Stomach smooth muscle (tissue), 2 donors: ENCODE data around the gene GPANK1.

Experiments
- H3K27ac ChIP-seq: one replicate; pipeline ENCODE4 v1.7.0; 2013; ENCODE audit warnings: mild to moderate bottlenecking, low read length, inconsistent platforms
- H3K27me3 ChIP-seq, 2 donors: one replicate each; pipeline ENCODE4 v1.7.0; 2013; ENCODE audit warnings: low read length in 2 of 2; ENCODE audit not compliant: insufficient read depth in 2 of 2, control insufficient read depth in 1 of 2
- H3K36me3 ChIP-seq, 2 donors: one replicate each; pipeline ENCODE4 v1.7.0; 2013; ENCODE audit warnings: low read length in 2 of 2; ENCODE audit not compliant: control insufficient read depth in 2 of 2, insufficient read depth in 2 of 2
- H3K4me1 ChIP-seq: one replicate; pipeline ENCODE4 v1.7.0; 2013; ENCODE audit warnings: low read length; ENCODE audit not compliant: control insufficient read depth, insufficient read depth
- H3K4me3 ChIP-seq, 2 donors: one replicate each; pipeline ENCODE4 v1.7.0; 2013; ENCODE audit warnings: low read length in 2 of 2
- H3K9ac ChIP-seq, 2 donors: one replicate each; pipeline ENCODE4 v1.7.0; 2013; ENCODE audit warnings: low read length in 2 of 2, mild to moderate bottlenecking in 1 of 2
- H3K9me3 ChIP-seq, 2 donors: one replicate each; pipeline ENCODE4 v1.7.0; 2013; ENCODE audit warnings: low read length in 2 of 2; ENCODE audit not compliant: control insufficient read depth in 2 of 2
- donor health status: healthy.
- donor health status: Pancreatic carcinoma.

GPANK1 gene

DNA sequence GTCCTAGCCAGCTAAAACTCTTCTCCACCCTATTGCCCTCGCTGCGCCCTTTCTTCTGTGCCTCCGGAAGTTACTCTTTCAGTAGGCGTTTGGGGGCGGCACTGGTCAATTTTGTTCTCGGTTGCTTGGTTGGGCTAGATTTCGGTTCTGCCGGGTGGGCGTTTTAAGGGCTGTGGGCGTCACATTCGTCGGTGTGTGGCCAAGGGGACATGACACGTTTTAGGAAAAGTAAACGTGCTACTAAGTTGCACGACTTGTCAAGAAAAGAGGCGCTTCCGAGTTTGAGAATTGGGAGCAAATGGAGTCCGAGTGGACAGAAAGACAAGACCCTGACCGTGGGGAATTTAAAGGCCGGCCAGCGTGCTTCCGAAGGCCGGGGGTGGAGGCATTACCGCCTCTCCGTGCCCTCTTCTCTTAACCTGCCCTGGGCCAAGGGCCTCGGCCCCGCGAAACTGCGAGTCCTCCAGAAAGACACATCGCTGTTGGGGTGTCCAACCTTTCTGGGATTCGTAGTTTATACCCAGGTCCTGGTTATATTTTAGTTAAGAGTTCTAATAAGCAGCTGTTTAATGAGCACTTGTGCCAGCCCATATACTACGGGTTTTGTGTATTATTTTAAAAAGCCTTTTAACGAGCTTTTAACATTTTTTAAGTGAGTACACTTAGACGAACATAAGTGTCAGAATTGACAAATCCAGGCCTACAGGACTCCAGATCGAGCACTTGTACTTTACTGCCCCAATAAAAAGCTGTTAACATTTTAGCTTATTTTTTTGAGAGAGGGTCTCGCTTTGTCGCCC lies 11.7 kb downstream of the GPANK1 start:
- peak overlapping the region; percentile 98 for H3K27ac ChIP-seq
- peak overlapping the region; percentile 84 to 99 for H3K9ac ChIP-seq
- H3K9me3 ChIP-seq = no peaks in the 10 kb centered on the region
- H3K27me3 ChIP-seq = no peaks in the 10 kb centered on the region
- peaks cover 25% of the 10 kb centered on the region for H3K4me1 ChIP-seq
- H3K4me3 ChIP-seq = peak overlapping the region; percentile 78 to 96
- H3K36me3 ChIP-seq = peaks cover 16 to 28% of the 10 kb centered on the region in 2 donors

DNA sequence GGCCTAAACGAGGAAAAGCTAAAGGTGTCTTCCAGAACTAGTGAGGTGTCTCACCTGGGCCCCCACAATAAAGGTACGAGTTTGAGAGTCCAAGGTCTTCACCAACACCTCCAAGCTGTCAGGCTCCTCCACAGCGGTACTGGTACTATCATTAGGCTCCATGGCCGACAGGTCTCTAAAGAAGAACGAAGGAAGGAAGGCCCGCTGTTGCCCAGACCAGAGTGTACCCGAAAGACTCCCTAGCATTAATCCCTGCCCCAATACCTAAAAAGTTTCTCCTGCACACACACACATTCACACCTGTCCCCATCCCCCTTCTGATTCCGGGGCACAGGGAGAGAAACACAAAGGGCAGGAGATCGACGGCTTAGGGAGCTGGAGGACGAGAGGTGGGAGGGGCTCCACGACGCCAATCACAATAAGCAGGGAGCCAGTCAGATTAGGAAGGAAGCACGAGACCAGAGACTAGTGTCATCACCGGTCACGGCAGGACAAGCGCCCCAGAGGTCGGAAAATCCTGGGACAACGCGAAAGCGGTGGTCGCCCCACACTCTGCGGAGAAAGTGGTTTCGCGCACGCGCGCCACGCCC lies 13.1 kb downstream of the GPANK1 start:
- peak overlapping the region; percentile 78 to 96 for H3K4me3 ChIP-seq
- H3K36me3 ChIP-seq = peaks cover 26 to 30% of the 10 kb centered on the region in 2 donors
- H3K4me1 ChIP-seq = peaks cover 20% of the 10 kb centered on the region
- no peaks in the 10 kb centered on the region for H3K9me3 ChIP-seq
- no peaks in the 10 kb centered on the region for H3K27me3 ChIP-seq
- peak overlapping the region; percentile 98 for H3K27ac ChIP-seq
- peak overlapping the region; percentile 84 to 99 for H3K9ac ChIP-seq

GRCh38 chr6:31645325-31645724 lies 19.5 kb downstream of the GPANK1 start:
- no peak overlapping the region for H3K4me3 ChIP-seq
- H3K9ac ChIP-seq = no peak overlapping the region
- H3K9me3 ChIP-seq = no peaks in the 10 kb centered on the region
- H3K27me3 ChIP-seq = no peaks in the 10 kb centered on the region
- H3K36me3 ChIP-seq = peaks cover 77 to 81% of the 10 kb centered on the region in 2 donors
- H3K27ac ChIP-seq = no peak overlapping the region
- peaks cover 3% of the 10 kb centered on the region for H3K4me1 ChIP-seq

- no peak overlapping the region for H3K4me3 ChIP-seq
- H3K9ac ChIP-seq = no peak overlapping the region
- peaks cover 78 to 84% of the 10 kb centered on the region in 2 donors for H3K36me3 ChIP-seq
- H3K9me3 ChIP-seq = no peaks in the 10 kb centered on the region
- H3K4me1 ChIP-seq = no peaks in the 10 kb centered on the region
- no peak overlapping the region for H3K27ac ChIP-seq
- no peaks in the 10 kb centered on the region for H3K27me3 ChIP-seq
Measured at GRCh38 chr6:31643818-31644454, 20.9 kb downstream of the GPANK1 start.

GRCh38 chr6:31642798-31643570 lies 21.8 kb downstream of the GPANK1 start:
- Histone ChIP-seq H3K27me3 (no peaks in the 10 kb centered on the region), H3K27ac (no peak overlapping the region), H3K9ac (no peak overlapping the region), H3K36me3 (peaks cover 71 to 76% of the 10 kb centered on the region in 2 donors), H3K4me3 (no peak overlapping the region), H3K9me3 (no peaks in the 10 kb centered on the region), H3K4me1 (no peaks in the 10 kb centered on the region)

DNA sequence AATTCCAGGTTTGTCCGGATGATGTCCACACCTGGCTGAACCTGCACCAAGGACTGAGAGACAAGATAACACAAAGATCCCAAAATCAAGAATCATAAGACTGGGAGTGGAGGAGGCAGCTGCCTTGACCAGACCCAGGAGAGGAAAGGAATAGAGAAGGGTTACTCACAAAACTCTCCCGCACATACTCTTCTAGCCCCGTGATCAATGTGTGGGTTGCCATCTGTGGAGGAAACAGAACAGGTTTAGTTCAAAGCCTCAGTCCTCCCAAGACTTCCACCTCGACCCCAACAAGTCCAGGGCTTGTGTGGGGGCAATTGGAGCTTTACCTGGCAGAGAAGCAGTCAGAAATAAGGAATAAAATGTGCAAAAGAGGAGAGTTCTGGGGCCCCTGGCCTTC lies 23.4 kb downstream of the GPANK1 start:
- no peak overlapping the region for H3K9ac ChIP-seq
- no peaks in the 10 kb centered on the region for H3K9me3 ChIP-seq
- no peak overlapping the region for H3K4me3 ChIP-seq
- H3K27ac ChIP-seq = no peak overlapping the region
- no peaks in the 10 kb centered on the region for H3K4me1 ChIP-seq
- peaks cover 74 to 78% of the 10 kb centered on the region in 2 donors for H3K36me3 ChIP-seq
- no peaks in the 10 kb centered on the region for H3K27me3 ChIP-seq

- Histone ChIP-seq H3K4me3 (no peak overlapping the region), H3K27ac (no peak overlapping the region), H3K9ac (no peak overlapping the region), H3K36me3 (peaks cover 74 to 78% of the 10 kb centered on the region in 2 donors), H3K9me3 (no peaks in the 10 kb centered on the region), H3K27me3 (no peaks in the 10 kb centered on the region), H3K4me1 (no peaks in the 10 kb centered on the region)
Measured at GRCh38 chr6:31640612-31641011, 24.2 kb downstream of the GPANK1 start.

DNA sequence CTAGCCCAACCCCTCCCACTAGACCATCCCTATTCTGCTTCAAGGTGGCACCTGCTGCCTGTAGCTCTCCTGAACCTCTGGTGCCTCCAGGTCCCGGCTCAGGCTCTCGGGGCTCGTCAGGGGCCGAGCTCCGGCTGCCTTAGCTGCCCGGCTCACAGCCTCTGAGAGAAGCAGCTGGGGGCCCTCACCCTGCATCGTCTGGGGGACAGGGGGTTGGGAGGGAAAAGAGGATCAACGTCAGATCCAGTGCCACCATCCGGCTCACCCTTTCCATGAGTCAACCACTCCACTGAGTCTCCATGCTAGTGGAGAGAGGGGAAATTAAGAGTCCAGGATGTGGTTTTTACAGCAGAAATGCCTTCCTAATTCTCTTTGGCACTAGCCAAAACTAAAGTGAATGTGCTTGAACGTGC lies 25.3 kb downstream of the GPANK1 start:
- H3K27ac ChIP-seq = no peak overlapping the region
- peaks cover 74 to 78% of the 10 kb centered on the region in 2 donors for H3K36me3 ChIP-seq
- H3K4me3 ChIP-seq = no peak overlapping the region

GRCh38 chr6:31639043-31639442 lies 25.8 kb downstream of the GPANK1 start:
- Histone ChIP-seq H3K9me3 (no peaks in the 10 kb centered on the region), H3K4me3 (no peak overlapping the region), H3K27ac (no peak overlapping the region), H3K36me3 (peaks cover 74 to 78% of the 10 kb centered on the region in 2 donors), H3K9ac (no peak overlapping the region), H3K4me1 (no peaks in the 10 kb centered on the region), H3K27me3 (no peaks in the 10 kb centered on the region)

More for the DNA sequence above, 25.3 kb downstream of the GPANK1 start:
- H3K9ac ChIP-seq = no peak overlapping the region
- no peaks in the 10 kb centered on the region for H3K27me3 ChIP-seq
- no peaks in the 10 kb centered on the region for H3K4me1 ChIP-seq
- H3K9me3 ChIP-seq = no peaks in the 10 kb centered on the region
